K562 (cell line): Measurements from ENCODE around the gene BRD3.

Source experiments
- ELF4 ChIP-seq: fragments of 450-650 bp; formaldehyde crosslinking; IDR thresholded peaks from 2 replicates; pipeline ENCODE4 v1.4.0; 2022; ENCODE audit warnings: missing genetic modification characterization
- RFX5 ChIP-seq: IDR thresholded peaks from 2 replicates; pipeline ENCODE4 v1.6.1; 2011; ENCODE audit warnings: low read depth, mild to moderate bottlenecking, improper control_type of control experiment, low read length
- WHSC1 ChIP-seq: IDR thresholded peaks from one replicate; pipeline ENCODE4 v1.6.1; 2012; ENCODE audit warnings: low read length, control low read depth, inconsistent platforms
- ZNF274 ChIP-seq: IDR thresholded peaks from 2 replicates; pipeline ENCODE4 v1.6.1; 2011; ENCODE audit warnings: low read depth, mild to moderate bottlenecking, low read length, moderate library complexity, borderline replicate concordance

DNA sequence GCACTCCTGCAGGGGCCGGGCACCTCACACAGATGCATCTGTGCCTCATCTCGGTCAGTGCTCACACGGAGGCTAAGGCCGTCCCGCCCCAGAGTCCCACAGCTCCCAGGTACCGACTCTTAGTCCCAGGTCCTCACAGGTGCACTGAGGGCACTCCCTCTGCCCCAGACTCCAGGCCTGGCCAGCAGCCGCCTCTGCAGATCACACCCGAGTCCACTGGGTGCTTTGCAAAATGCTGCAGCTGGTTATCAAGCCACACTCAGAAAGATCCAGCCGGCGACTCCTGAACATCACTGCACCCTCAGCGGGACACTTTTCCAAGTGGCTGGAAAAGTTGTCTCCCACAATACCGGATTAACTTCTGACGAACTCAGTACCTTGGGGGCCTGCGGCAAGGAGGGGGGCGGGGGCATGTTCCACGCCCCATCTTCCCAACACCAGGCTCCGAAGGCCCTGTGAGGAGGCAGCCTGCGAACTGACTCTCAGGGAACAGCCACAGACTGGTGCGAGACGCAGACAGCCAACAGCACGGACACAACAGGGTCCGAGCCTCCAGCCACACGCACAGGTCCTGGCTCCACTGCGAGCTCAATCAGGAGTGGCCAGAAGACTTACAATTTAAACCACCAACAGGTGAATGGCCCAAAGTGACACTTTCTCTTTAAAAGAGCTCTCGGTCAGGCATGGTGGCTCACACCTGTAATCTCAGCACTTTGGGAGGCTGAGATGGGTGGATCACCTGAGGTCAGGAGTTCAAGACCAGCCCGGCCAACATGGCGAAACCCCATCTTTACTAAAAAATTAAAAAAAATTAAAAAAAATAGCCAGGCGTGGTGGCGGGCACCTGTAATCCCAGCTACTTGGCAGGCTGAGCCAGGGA is 4.0 kb downstream of the BRD3 start:
- TF ChIP-seq RFX5 = no peak
- TF ChIP-seq WHSC1 = no peak
- TF ChIP-seq ZNF274 = no peak
- TF ChIP-seq ELF4 (CRISPR knock-in tag) = no peak
